Vagina (tissue), 2 donors: ENCODE results near the gene NPRL2.

ENCODE experiments used
- POLR2A ChIP-seq, 2 donors: fragments of 450-650 bp; IDR thresholded peaks; one replicate each; pipeline ENCODE4 v1.6.1; 2017; ENCODE audit warnings: antibody characterized with exemption in 2 of 2, mild to moderate bottlenecking in 2 of 2, moderate library complexity in 2 of 2
- TF ChIP-seq, protein P1 (sequence below), 3 experiments: fragments of 450-650 bp in 2 of 3; fragments of 200-600 bp in 1 of 3; sonication (generic) in 1 of 3; IDR thresholded peaks; one replicate each; pipeline ENCODE4 v1.5.1; 2017 to 2019; ENCODE audit warnings: antibody characterized with exemption in 3 of 3, mild to moderate bottlenecking in 2 of 3, moderate library complexity in 2 of 3

DNA sequence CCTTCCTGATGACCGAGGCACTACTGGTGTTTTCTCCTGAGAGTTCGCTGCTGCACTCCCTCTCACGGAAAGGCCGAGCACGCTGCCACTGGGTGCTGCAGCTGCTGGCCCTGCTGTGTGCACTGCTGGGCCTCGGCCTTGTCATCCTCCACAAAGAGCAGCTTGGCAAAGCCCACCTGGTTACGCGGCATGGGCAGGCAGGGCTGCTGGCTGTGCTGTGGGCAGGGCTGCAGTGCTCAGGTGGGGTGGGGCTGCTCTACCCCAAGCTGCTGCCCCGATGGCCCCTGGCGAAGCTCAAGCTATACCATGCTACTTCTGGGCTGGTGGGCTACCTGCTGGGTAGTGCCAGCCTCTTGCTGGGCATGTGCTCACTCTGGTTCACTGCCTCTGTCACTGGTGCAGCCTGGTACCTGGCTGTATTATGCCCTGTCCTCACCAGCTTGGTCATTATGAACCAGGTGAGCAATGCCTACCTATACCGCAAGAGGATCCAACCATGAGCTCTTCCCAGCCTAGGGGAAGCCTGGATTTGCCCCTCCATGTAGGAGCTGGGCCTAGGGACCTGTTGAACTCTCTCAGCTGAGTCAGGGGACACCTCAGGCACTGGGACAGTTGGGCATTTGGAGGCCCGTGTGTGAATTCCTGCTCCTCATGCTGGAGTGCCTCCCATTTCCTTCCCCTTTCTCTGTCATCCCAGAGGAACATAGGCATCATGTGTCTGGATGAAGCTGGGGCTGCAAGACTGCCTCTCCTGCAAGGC, 2.9 kb upstream of the NPRL2 start:
- no peak for TF ChIP-seq POLR2A (IDR thresholded peaks at IDR 0.05)
- TF ChIP-seq, protein P1, sequence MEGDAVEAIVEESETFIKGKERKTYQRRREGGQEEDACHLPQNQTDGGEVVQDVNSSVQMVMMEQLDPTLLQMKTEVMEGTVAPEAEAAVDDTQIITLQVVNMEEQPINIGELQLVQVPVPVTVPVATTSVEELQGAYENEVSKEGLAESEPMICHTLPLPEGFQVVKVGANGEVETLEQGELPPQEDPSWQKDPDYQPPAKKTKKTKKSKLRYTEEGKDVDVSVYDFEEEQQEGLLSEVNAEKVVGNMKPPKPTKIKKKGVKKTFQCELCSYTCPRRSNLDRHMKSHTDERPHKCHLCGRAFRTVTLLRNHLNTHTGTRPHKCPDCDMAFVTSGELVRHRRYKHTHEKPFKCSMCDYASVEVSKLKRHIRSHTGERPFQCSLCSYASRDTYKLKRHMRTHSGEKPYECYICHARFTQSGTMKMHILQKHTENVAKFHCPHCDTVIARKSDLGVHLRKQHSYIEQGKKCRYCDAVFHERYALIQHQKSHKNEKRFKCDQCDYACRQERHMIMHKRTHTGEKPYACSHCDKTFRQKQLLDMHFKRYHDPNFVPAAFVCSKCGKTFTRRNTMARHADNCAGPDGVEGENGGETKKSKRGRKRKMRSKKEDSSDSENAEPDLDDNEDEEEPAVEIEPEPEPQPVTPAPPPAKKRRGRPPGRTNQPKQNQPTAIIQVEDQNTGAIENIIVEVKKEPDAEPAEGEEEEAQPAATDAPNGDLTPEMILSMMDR (IDR thresholded peaks at IDR 0.05), result no peak
